ENCODE measurements around the gene TTC5.
"Not testable (repeated sequence)": the region's sequence is repeated elsewhere in the genome, so short reads cannot be mapped to it uniquely, and the experiment has no call there.

Gene TTC5

DNA sequence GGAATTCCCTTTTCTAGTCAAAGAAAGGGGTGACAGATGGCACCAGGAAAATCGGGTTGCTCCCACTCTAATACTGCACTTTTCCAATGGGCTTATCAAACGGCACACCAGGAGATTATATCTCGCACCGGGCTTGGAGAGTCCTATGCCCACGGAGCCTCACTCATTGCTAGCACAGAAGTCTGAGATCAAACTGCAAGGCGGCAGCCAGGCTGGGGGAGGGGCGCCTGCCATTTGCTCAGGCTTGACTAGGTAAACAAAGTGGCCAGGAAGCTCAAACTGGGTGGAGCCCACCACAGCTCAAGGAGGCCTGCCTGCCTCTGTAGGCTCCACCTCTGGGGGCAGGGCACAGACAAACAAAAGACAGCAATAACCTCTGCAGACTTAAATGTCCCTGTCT is 25.5 kb downstream of the TTC5 start:
- H3K4me1 ChIP-seq (ENCODE audit: control insufficient read depth, insufficient read depth, low read length); H3K9me3 ChIP-seq (ENCODE audit: control insufficient read depth, insufficient read depth, low read depth, low read length); CTCF ChIA-PET; H3K36me3 ChIP-seq (ENCODE audit: control insufficient read depth in 2 of 2, insufficient read depth in 1 of 2, low read length in 2 of 2); POLR2A ChIA-PET; H3K4me3 ChIP-seq (ENCODE audit: low read depth, low read length); H3K27ac ChIP-seq (ENCODE audit: extremely low read depth, low read depth, low read length): not testable (repeated sequence)

DNA sequence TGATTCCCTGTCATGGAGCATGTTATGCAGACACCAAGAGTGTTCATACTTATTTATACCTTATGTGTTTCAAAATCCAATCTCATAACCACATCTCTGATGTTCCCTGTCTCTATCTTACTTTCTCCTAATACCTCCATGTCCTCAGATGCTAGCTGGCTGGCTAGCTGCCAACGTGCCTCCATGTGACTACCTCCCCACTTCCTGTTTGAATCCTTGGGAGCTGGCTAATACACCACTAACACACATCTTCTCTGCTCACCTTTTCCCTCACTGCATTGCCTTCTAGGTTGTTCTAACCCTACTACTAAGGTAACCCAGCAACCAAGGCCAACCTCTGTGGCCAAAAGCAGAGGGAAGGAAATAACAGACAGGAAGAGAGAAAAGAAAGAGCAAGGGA is 27.3 kb downstream of the TTC5 start:
- Histone ChIP-seq H3K27ac (ENCODE audit: extremely low read depth, low read depth, low read length) (no peak overlapping the region), H3K4me3 (ENCODE audit: low read depth, low read length) (no peak overlapping the region), H3K36me3 (ENCODE audit: control insufficient read depth in 2 of 2, insufficient read depth in 1 of 2, low read length in 2 of 2) (no peaks in the 10 kb centered on the region; a peak in 1 of 3 replicates), H3K4me1 (ENCODE audit: control insufficient read depth, insufficient read depth, low read length) (no peaks in the 10 kb centered on the region), H3K9me3 (ENCODE audit: control insufficient read depth, insufficient read depth, low read depth, low read length) (no peaks in the 10 kb centered on the region)
- no peak for TF ChIP-seq ZNF660 (tag by site-specific recombination; IDR thresholded peaks at IDR 0.05)
- ChIA-PET POLR2A (no interaction called here), CTCF (interaction anchor here (0.7 kb wide), 2 partner anchors 51 to 437 kb away, joined by 3 to 5 read pairs; no protein-coding TSS in a partner anchor)

DNA sequence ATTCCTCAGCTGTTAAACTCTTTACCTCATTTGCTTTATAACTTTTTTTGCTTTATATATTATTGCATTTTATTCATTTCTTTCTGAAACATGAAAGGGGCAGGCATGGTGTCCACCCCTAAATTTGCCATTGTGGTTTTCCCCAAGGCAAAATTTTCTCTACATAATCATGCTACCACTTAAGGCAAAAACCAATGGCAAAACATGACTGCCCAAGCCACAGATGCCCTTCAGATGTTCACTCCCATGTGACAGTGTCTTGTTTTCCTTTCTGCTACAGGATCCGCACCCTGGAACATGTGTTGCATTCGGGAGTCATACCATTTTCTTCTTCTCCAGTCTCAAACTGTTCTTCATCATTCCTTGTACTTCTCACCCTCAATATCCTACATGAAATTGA is 28.3 kb downstream of the TTC5 start:
- TF ChIP-seq ZBTB20 (tag by site-specific recombination; IDR thresholded peaks at IDR 0.05) (0 out of 2 replicates have a peak, but pooled peaks have one; percentile 15), ZNF354C (tag by site-specific recombination; IDR thresholded peaks at IDR 0.05; ENCODE audit: borderline replicate concordance, low read depth) (no peak)
- Histone ChIP-seq H3K36me3 (ENCODE audit: control insufficient read depth in 2 of 2, insufficient read depth in 1 of 2, low read length in 2 of 2) (no peaks in the 10 kb centered on the region; a peak in 1 of 3 replicates), H3K27ac (ENCODE audit: extremely low read depth, low read depth, low read length) (no peak overlapping the region), H3K4me3 (ENCODE audit: low read depth, low read length) (no peak overlapping the region), H3K9me3 (ENCODE audit: control insufficient read depth, insufficient read depth, low read depth, low read length) (no peaks in the 10 kb centered on the region), H3K4me1 (ENCODE audit: control insufficient read depth, insufficient read depth, low read length) (no peaks in the 10 kb centered on the region)
- CTCF ChIA-PET = interaction anchor here (0.9 kb wide), 1 partner anchor 28 kb away, joined by 3 read pairs; the partner anchor contains the start of gene TTC5
- POLR2A ChIA-PET = no interaction called here

DNA sequence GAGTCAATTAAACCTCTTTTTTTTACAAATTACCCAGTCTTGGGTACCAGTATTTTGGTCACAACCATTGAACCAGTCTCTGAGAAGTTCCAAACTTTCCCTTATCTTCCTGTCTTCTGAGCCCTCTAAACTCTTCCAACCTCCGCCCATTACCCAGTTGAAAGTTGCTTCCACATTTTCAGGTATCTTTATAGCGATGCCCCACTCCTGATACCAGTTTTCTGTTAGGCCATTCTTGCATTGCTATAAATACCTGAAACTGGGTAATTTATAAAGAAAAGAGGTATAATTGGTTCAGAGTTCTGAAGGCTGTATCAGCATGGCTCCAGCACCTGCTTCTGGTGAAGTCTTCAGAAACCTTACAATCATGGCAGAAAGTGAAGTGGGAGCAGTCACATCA is 31.7 kb downstream of the TTC5 start:
- no peak overlapping the region for H3K4me3 ChIP-seq (ENCODE audit: low read depth, low read length)
- ChIA-PET CTCF (no interaction called here), POLR2A (no interaction called here)
- H3K36me3 ChIP-seq (ENCODE audit: control insufficient read depth in 2 of 2, insufficient read depth in 1 of 2, low read length in 2 of 2) = no peaks in the 10 kb centered on the region; a peak in 1 of 3 replicates
- no peaks in the 10 kb centered on the region for H3K4me1 ChIP-seq (ENCODE audit: control insufficient read depth, insufficient read depth, low read length)
- TF ChIP-seq, protein P1, sequence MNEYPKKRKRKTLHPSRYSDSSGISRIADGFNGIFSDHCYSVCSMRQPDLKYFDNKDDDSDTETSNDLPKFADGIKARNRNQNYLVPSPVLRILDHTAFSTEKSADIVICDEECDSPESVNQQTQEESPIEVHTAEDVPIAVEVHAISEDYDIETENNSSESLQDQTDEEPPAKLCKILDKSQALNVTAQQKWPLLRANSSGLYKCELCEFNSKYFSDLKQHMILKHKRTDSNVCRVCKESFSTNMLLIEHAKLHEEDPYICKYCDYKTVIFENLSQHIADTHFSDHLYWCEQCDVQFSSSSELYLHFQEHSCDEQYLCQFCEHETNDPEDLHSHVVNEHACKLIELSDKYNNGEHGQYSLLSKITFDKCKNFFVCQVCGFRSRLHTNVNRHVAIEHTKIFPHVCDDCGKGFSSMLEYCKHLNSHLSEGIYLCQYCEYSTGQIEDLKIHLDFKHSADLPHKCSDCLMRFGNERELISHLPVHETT (tag by site-specific recombination; IDR thresholded peaks at IDR 0.05) = no peak
- TF ChIP-seq WT1 (tag by site-specific recombination; IDR thresholded peaks at IDR 0.05) (no peak), ZNF133 (tag by site-specific recombination; IDR thresholded peaks at IDR 0.05) (peak; percentile 54; the same call in 1 of the 2 replicates), ZNF391 (tag by site-specific recombination; IDR thresholded peaks at IDR 0.05; ENCODE audit: borderline replicate concordance, low read depth) (no peak), ZNF324 (tag by site-specific recombination; IDR thresholded peaks at IDR 0.05) (no peak), ZNF707 (tag by site-specific recombination; IDR thresholded peaks at IDR 0.05) (peak; percentile 74; the same call in 1 of the 2 replicates), KLF16 (tag by site-specific recombination; IDR thresholded peaks at IDR 0.05) (no peak)
- TF ChIP-seq, protein P2, sequence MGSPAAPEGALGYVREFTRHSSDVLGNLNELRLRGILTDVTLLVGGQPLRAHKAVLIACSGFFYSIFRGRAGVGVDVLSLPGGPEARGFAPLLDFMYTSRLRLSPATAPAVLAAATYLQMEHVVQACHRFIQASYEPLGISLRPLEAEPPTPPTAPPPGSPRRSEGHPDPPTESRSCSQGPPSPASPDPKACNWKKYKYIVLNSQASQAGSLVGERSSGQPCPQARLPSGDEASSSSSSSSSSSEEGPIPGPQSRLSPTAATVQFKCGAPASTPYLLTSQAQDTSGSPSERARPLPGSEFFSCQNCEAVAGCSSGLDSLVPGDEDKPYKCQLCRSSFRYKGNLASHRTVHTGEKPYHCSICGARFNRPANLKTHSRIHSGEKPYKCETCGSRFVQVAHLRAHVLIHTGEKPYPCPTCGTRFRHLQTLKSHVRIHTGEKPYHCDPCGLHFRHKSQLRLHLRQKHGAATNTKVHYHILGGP (tag by site-specific recombination; IDR thresholded peaks at IDR 0.05) = no peak
- H3K9me3 ChIP-seq (ENCODE audit: control insufficient read depth, insufficient read depth, low read depth, low read length) = no peaks in the 10 kb centered on the region
- H3K27ac ChIP-seq (ENCODE audit: extremely low read depth, low read depth, low read length) = no peak overlapping the region

DNA sequence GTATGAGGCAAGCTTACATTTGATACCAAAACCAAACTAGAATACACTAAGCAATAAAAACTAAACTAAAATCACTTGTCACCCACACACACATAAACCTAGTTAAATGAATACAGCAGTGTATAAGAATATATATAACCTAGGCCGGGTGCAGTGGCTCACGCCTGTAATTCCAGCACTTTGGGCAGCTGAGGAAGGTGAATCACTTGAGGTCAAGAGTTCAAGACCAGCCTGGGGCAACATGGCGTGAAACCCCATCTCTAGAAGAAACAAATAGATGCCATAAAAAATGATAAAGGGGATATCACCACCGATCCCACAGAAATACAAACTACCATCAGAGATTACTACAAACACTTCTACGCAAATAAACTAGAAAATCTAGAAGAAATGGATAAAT is 41.4 kb downstream of the TTC5 start:
- H3K27ac ChIP-seq (ENCODE audit: extremely low read depth, low read depth, low read length); H3K9me3 ChIP-seq (ENCODE audit: control insufficient read depth, insufficient read depth, low read depth, low read length); CTCF ChIA-PET; H3K36me3 ChIP-seq (ENCODE audit: control insufficient read depth in 2 of 2, insufficient read depth in 1 of 2, low read length in 2 of 2); H3K4me1 ChIP-seq (ENCODE audit: control insufficient read depth, insufficient read depth, low read length); H3K4me3 ChIP-seq (ENCODE audit: low read depth, low read length); POLR2A ChIA-PET: not testable (repeated sequence)
